H1 (cell line): ENCODE measurements around the gene ELFN1. TPM values are rescaled to one million over a fixed set of nuclear protein-coding genes. Genes with fewer than 3 reads are reported as not detected.

ENCODE experiments used
- CBX5 ChIP-seq: fragments of 300-800, 300-1000 bp; sonication (generic); IDR thresholded peaks from 2 replicates; pipeline ENCODE4 v1.7.1; 2016; ENCODE audit warnings: antibody characterized with exemption, low read length, low read depth
- polyA plus RNA-seq, 7 experiments: library from polyadenylated mRNA; depleted of rRNA in 3 of 7; stranded (reverse) in 5 of 7; unstranded in 2 of 7; fragments of >200 nt in 5 of 7; fragments of 200-250 nt in 2 of 7; gene quantifications; 1 replicate in 5 of 7; 2 replicates in 1 of 7; 4 replicates in 1 of 7; pipeline versions ENCODE4 v1.2.1 to v1.2.3, GENCODE V29; 2011 to 2013; ENCODE audit warnings: missing spikeins in 2 of 7, mixed read lengths in 2 of 7
- total RNA-seq: library from RNA; stranded (reverse); fragmentation: NEBNext Ultra II Directional; extraction: Animal tissue kit (Norgen Biotek cat#: 25700); gene quantifications from 2 replicates; pipeline ENCODE4 v1.2.1, GENCODE V29; 2021

The ELFN1 gene
- total and polyA plus RNA-seq, 2 of the 8 experiments (the other 6 are each of a cell fraction or from before 2014, with no cell fraction given), result 2.0 to 4.5 TPM

GRCh38 chr7:1654111-1654510 lies 16.0 kb upstream of the ELFN1 start (continued):
- no peak for TF ChIP-seq CBX5
